ENCODE results near the gene JAKMIP3. TPM values are rescaled to one million over a fixed set of nuclear protein-coding genes. Genes with fewer than 3 reads are reported as not detected.

The JAKMIP3 gene
- total RNA-seq, 1 experiment from 2014 or later: 1.0 TPM

- H3K27ac ChIP-seq (ENCODE audit: low read length): no peak overlapping the region
- intact Hi-C loops (cut with micrococcal nuclease): no loop called here
- H3K9ac ChIP-seq (ENCODE audit: low read length): no peak overlapping the region
- CTCF ChIA-PET: no interaction called here
- no peaks in the 10 kb centered on the region for H3K36me3 ChIP-seq (ENCODE audit: low read depth, low read length)
- no peaks in the 10 kb centered on the region for H3K9me2 ChIP-seq (replicated peaks; ENCODE audit: low read length)
- H3F3A ChIP-seq (ENCODE audit: low read length, unreplicated experiment): no peaks in the 10 kb centered on the region
- H3K27me3 ChIP-seq (ENCODE audit: low read length): no peaks in the 10 kb centered on the region
- no peaks in the 10 kb centered on the region for H3K9me3 ChIP-seq (ENCODE audit: low read length)
- no peaks in the 10 kb centered on the region for H4K20me1 ChIP-seq (ENCODE audit: low read length)
- no peak overlapping the region for H3K4me3 ChIP-seq (ENCODE audit: low read length)
- TF ChIP-seq CTCF (conservative IDR thresholded peaks at IDR 0.05; ENCODE audit: low read depth, low read length): no peak
- TF ChIP-seq EZH2phosphoT487 (IDR thresholded peaks at IDR 0.05; ENCODE audit: borderline replicate concordance, low read length): no peak
- TF ChIP-seq EZH2 (IDR thresholded peaks at IDR 0.05; ENCODE audit: low read length, unreplicated experiment): no peak
- BruUV-seq (replicated peaks): no TSS peak
- ATAC-seq: no peak
- no peak for DNase-seq
- no peak overlapping the region for H3K4me2 ChIP-seq (ENCODE audit: low read length)
- POLR2A ChIA-PET (ENCODE audit: unreplicated experiment): no interaction called here
- H3K79me2 ChIP-seq (ENCODE audit: low read length): no peaks in the 10 kb centered on the region
- peaks cover 26% of the 10 kb centered on the region for H3K4me1 ChIP-seq (ENCODE audit: insufficient read depth, low read length)
- no peak overlapping the region for H2AFZ ChIP-seq (ENCODE audit: low read length)
Observed at GRCh38 chr10:132098539-132099388, 33.0 kb downstream of the JAKMIP3 start.

GRCh38 chr10:132099389-132100090, 33.8 kb downstream of the JAKMIP3 start:
- H3K9me2 ChIP-seq (replicated peaks; ENCODE audit: low read length): no peaks in the 10 kb centered on the region
- CTCF ChIA-PET: no interaction called here
- no peak overlapping the region for H3K4me3 ChIP-seq (ENCODE audit: low read length)
- no peak for DNase-seq
- intact Hi-C loops (cut with micrococcal nuclease): no loop called here
- H4K20me1 ChIP-seq (ENCODE audit: low read length): no peaks in the 10 kb centered on the region
- no peak for ATAC-seq
- H3K9ac ChIP-seq (ENCODE audit: low read length): no peak overlapping the region
- no peaks in the 10 kb centered on the region for H3F3A ChIP-seq (ENCODE audit: low read length, unreplicated experiment)
- POLR2A ChIA-PET (ENCODE audit: unreplicated experiment): no interaction called here
- BruUV-seq (replicated peaks): no TSS peak
- no peaks in the 10 kb centered on the region for H3K36me3 ChIP-seq (ENCODE audit: low read depth, low read length)
- TF ChIP-seq EZH2phosphoT487 (IDR thresholded peaks at IDR 0.05; ENCODE audit: borderline replicate concordance, low read length) (no peak), CTCF (conservative IDR thresholded peaks at IDR 0.05; ENCODE audit: low read depth, low read length) (no peak)
- H3K9me3 ChIP-seq (ENCODE audit: low read length): no peaks in the 10 kb centered on the region
- H3K27ac ChIP-seq (ENCODE audit: low read length): no peak overlapping the region
- H3K4me1 ChIP-seq (ENCODE audit: insufficient read depth, low read length): peaks cover 21% of the 10 kb centered on the region
- no peaks in the 10 kb centered on the region for H3K27me3 ChIP-seq (ENCODE audit: low read length)
- H3K79me2 ChIP-seq (ENCODE audit: low read length): no peaks in the 10 kb centered on the region
- H2AFZ ChIP-seq (ENCODE audit: low read length): no peak overlapping the region
- no peak overlapping the region for H3K4me2 ChIP-seq (ENCODE audit: low read length)

GRCh38 chr10:132100091-132100481, 34.3 kb downstream of the JAKMIP3 start:
- H3K27me3 ChIP-seq (ENCODE audit: low read length): no peaks in the 10 kb centered on the region
- no peak overlapping the region for H3K9ac ChIP-seq (ENCODE audit: low read length)
- H3K4me2 ChIP-seq (ENCODE audit: low read length): no peak overlapping the region
- no peaks in the 10 kb centered on the region for H3K36me3 ChIP-seq (ENCODE audit: low read depth, low read length)
- POLR2A ChIA-PET (ENCODE audit: unreplicated experiment): no interaction called here
- H2AFZ ChIP-seq (ENCODE audit: low read length): no peak overlapping the region
- H3K4me1 ChIP-seq (ENCODE audit: insufficient read depth, low read length): peaks cover 16% of the 10 kb centered on the region
- H3K9me2 ChIP-seq (replicated peaks; ENCODE audit: low read length): no peaks in the 10 kb centered on the region
- H3K4me3 ChIP-seq (ENCODE audit: low read length): no peak overlapping the region
- H3K9me3 ChIP-seq (ENCODE audit: low read length): no peaks in the 10 kb centered on the region
- ATAC-seq (no peak), DNase-seq (no peak)
- no peaks in the 10 kb centered on the region for H3F3A ChIP-seq (ENCODE audit: low read length, unreplicated experiment)
- no TSS peak for BruUV-seq (replicated peaks)
- H4K20me1 ChIP-seq (ENCODE audit: low read length): no peaks in the 10 kb centered on the region
- CTCF ChIA-PET: no interaction called here
- intact Hi-C loops (cut with micrococcal nuclease): no loop called here
- no peak for TF ChIP-seq CTCF (conservative IDR thresholded peaks at IDR 0.05; ENCODE audit: low read depth, low read length)
- no peak for TF ChIP-seq EZH2phosphoT487 (IDR thresholded peaks at IDR 0.05; ENCODE audit: borderline replicate concordance, low read length)
- TF ChIP-seq EZH2 (IDR thresholded peaks at IDR 0.05; ENCODE audit: low read length, unreplicated experiment): no peak
- no peak overlapping the region for H3K27ac ChIP-seq (ENCODE audit: low read length)
- no peaks in the 10 kb centered on the region for H3K79me2 ChIP-seq (ENCODE audit: low read length)

All from PC-3 (cell line).